PFSK-1 (cell line): ENCODE results near the gene MATN4.

Source experiments
- FOXP2 ChIP-seq: optimal IDR thresholded peaks from 2 replicates; pipeline ENCODE3; 2011; ENCODE audit warnings: borderline replicate concordance, control low read depth, inconsistent platforms; ENCODE audit not compliant: insufficient read depth; ENCODE audit errors: extremely low read length, extremely low read depth
- POLR2AphosphoS5 ChIP-seq: IDR thresholded peaks from 2 replicates; pipeline ENCODE4 v1.6.1; 2012; ENCODE audit warnings: low read depth, mild to moderate bottlenecking, control low read depth, low read length, moderate library complexity
- REST ChIP-seq, 2 experiments: IDR thresholded peaks; 2 replicates each; pipeline versions ENCODE4 v1.6.1 to v1.8.0; 2011 to 2012; ENCODE audit warnings: low read depth in 2 of 2, low read length in 2 of 2, control low read depth in 1 of 2, inconsistent platforms in 1 of 2, mild to moderate bottlenecking in 1 of 2, moderate library complexity in 1 of 2; ENCODE audit not compliant: insufficient read depth in 1 of 2
- SIN3A ChIP-seq: IDR thresholded peaks from 2 replicates; pipeline ENCODE4 v1.6.1; 2012; ENCODE audit warnings: mild to moderate bottlenecking, low read length, moderate library complexity, borderline replicate concordance; ENCODE audit not compliant: insufficient read depth
- TAF1 ChIP-seq: IDR thresholded peaks from 2 replicates; pipeline ENCODE4 v1.6.1; 2012; ENCODE audit warnings: low read length, control low read depth, borderline replicate concordance; ENCODE audit not compliant: insufficient read depth

MATN4 gene

GRCh38 chr20:45312241-45312640 is 4.1 kb upstream of the MATN4 start:
- TF ChIP-seq TAF1 (no peak), FOXP2 (no peak), POLR2AphosphoS5 (no peak), SIN3A (no peak), REST (IDR thresholded peaks at IDR 0.05; ENCODE audit: insufficient read depth in 1 of 2, low read depth in 2 of 2, low read length in 2 of 2) (no peak)

- no peak for TF ChIP-seq POLR2AphosphoS5
- no peak for TF ChIP-seq SIN3A
- peak; percentile 30 for TF ChIP-seq FOXP2
- no peak for TF ChIP-seq REST (IDR thresholded peaks at IDR 0.05; ENCODE audit: insufficient read depth in 1 of 2, low read depth in 2 of 2, low read length in 2 of 2)
These were observed 3.6 kb upstream of the MATN4 start for GRCh38 chr20:45311589-45312211.

GRCh38 chr20:45309075-45309474 is 976 bp upstream of the MATN4 start:
- TF ChIP-seq REST (IDR thresholded peaks at IDR 0.05; ENCODE audit: insufficient read depth in 1 of 2, low read depth in 2 of 2, low read length in 2 of 2) (no peak), POLR2AphosphoS5 (no peak), FOXP2 (no peak), TAF1 (no peak), SIN3A (no peak)

- TF ChIP-seq REST (IDR thresholded peaks at IDR 0.05; ENCODE audit: insufficient read depth in 1 of 2, low read depth in 2 of 2, low read length in 2 of 2) (no peak), TAF1 (no peak), POLR2AphosphoS5 (no peak), SIN3A (no peak), FOXP2 (no peak)
These were observed 941 bp downstream of the MATN4 start for GRCh38 chr20:45307076-45307640.
